ENCODE data around the gene BTC. TPM values are rescaled to one million over a fixed set of nuclear protein-coding genes. Genes with fewer than 3 reads are reported as not detected.

Gene BTC
- total RNA-seq = 1 to 10 TPM in 2 of 4 donors, under 1 TPM in 2; 0.57 to 2.4 (median 1.4) TPM

GRCh38 chr4:74794382-74795010 lies at the start of gene BTC:
Gene BTC (minus strand): TSS chr4:74794523. CDS start chr4:74794325, 198 bp downstream.
- TF ChIP-seq CTCF (IDR thresholded peaks at IDR 0.05; ENCODE audit: low read depth) = no peak

- TF ChIP-seq CTCF (IDR thresholded peaks at IDR 0.05; ENCODE audit: low read depth) = no peak
These were observed 46.7 kb upstream of the BTC start for GRCh38 chr4:74840936-74841509.

GRCh38 chr4:74838746-74839370 lies 44.5 kb upstream of the BTC start:
- no peak for TF ChIP-seq CTCF (IDR thresholded peaks at IDR 0.05; ENCODE audit: low read depth)

- no peak for TF ChIP-seq CTCF (IDR thresholded peaks at IDR 0.05; ENCODE audit: low read depth)
These were observed 36.6 kb upstream of the BTC start for GRCh38 chr4:74830928-74831327.

GRCh38 chr4:74823194-74823593 lies 28.9 kb upstream of the BTC start:
- no peak for TF ChIP-seq CTCF (IDR thresholded peaks at IDR 0.05; ENCODE audit: low read depth)

- no peak for TF ChIP-seq CTCF (IDR thresholded peaks at IDR 0.05; ENCODE audit: low read depth)
These were observed 28.3 kb upstream of the BTC start for GRCh38 chr4:74822603-74823002.

- TF ChIP-seq CTCF (IDR thresholded peaks at IDR 0.05; ENCODE audit: low read depth) = no peak
These were observed 27.2 kb upstream of the BTC start for GRCh38 chr4:74821541-74821940.

All from subcutaneous adipose tissue (tissue), 4 donors.